Ishikawa (cell line): Measurements from ENCODE around the gene TLCD1.

Experiments
- CEBPB ChIP-seq: IDR thresholded peaks from 2 replicates; pipeline ENCODE4 v1.6.1; 2012
- CREB1 ChIP-seq: IDR thresholded peaks from 2 replicates; pipeline ENCODE4 v1.6.1; 2012; ENCODE audit warnings: low read depth
- EGR1 ChIP-seq: IDR thresholded peaks from 2 replicates; pipeline ENCODE4 v1.6.1; 2012
- EP300 ChIP-seq: IDR thresholded peaks from 2 replicates; pipeline ENCODE4 v1.6.1; 2012; ENCODE audit warnings: borderline replicate concordance
- FOXM1 ChIP-seq: IDR thresholded peaks from 2 replicates; pipeline ENCODE4 v1.6.1; 2012; ENCODE audit warnings: low read depth, borderline replicate concordance
- NFIC ChIP-seq: IDR thresholded peaks from 2 replicates; pipeline ENCODE4 v1.6.1; 2012
- RAD21 ChIP-seq: IDR thresholded peaks from 2 replicates; pipeline ENCODE4 v1.6.1; 2012; ENCODE audit warnings: low read depth
- REST ChIP-seq: IDR thresholded peaks from 2 replicates; pipeline ENCODE4 v1.6.1; 2012; ENCODE audit warnings: low read depth, mild to moderate bottlenecking
- TAF1 ChIP-seq: IDR thresholded peaks from 2 replicates; pipeline ENCODE4 v1.6.1; 2012; ENCODE audit warnings: low read depth, mild to moderate bottlenecking
- TCF12 ChIP-seq: IDR thresholded peaks from 2 replicates; pipeline ENCODE4 v1.6.1; 2012; ENCODE audit warnings: low read depth
- TEAD4 ChIP-seq: IDR thresholded peaks from 2 replicates; pipeline ENCODE4 v1.6.1; 2012
- USF1 ChIP-seq: IDR thresholded peaks from 2 replicates; pipeline ENCODE4 v1.6.1; 2012
- YY1 ChIP-seq: IDR thresholded peaks from 2 replicates; pipeline ENCODE4 v1.6.1; 2012; ENCODE audit warnings: low read depth
- ZBTB7A ChIP-seq: IDR thresholded peaks from 2 replicates; pipeline ENCODE4 v1.6.1; 2012; ENCODE audit warnings: low read depth
- TF ChIP-seq, protein P1 (sequence below): IDR thresholded peaks from 2 replicates; pipeline ENCODE4 v1.6.1; 2012

The TLCD1 gene, protein sequence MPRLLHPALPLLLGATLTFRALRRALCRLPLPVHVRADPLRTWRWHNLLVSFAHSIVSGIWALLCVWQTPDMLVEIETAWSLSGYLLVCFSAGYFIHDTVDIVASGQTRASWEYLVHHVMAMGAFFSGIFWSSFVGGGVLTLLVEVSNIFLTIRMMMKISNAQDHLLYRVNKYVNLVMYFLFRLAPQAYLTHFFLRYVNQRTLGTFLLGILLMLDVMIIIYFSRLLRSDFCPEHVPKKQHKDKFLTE

DNA sequence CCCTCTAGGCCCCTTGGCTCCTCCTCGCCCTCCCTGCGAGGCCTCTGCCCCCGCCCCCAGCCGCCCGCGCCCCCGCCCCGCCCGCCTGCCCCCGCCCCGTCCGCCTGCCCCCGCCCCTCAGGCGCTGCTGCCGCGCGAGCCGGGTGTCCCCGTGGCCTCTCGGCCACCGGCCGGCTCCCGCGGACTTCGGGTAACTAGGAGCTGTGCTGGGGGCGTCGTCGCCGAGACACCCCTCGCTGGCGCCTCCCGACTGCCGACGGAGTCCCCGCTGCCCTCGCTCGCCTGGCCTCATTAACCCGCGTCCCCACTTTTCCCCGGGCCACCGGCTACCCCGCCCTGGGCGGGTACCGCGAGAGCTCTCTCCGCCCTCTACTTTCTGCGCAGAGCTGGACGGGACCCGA is at the start of gene TLCD1:
Gene TLCD1, minus strand, starts transcription at position 8 of the 401 bp plus-strand sequence. CDS start 136 bp downstream, outside the sequence.
- TF ChIP-seq YY1 (no peak), EGR1 (0 out of 2 replicates have a peak, but pooled peaks have one; percentile 62)

DNA sequence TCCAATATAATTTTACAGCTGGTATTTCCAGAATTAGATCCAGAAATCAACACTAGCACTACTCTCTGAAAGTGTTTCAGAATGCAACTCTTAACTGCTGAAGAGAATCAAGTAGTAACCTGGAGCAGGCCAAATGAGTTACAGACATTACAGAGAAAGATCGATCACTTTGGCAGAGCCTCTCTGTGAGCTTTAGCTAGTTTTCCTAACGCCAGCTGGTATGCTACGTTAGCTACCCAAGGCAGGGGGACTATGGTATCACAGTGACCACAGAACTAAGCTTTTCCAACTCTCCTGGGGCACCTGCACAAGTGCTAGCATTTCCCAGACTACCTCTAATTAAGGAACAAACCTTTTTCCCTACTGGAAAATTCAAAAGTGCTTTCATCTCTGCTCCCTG is 48.2 kb upstream of the TLCD1 start:
- TF ChIP-seq RAD21 (no peak), TAF1 (no peak), CEBPB (no peak), ZBTB7A (no peak), NFIC (no peak), CREB1 (no peak), USF1 (no peak), TEAD4 (no peak), FOXM1 (no peak), EGR1 (no peak)

DNA sequence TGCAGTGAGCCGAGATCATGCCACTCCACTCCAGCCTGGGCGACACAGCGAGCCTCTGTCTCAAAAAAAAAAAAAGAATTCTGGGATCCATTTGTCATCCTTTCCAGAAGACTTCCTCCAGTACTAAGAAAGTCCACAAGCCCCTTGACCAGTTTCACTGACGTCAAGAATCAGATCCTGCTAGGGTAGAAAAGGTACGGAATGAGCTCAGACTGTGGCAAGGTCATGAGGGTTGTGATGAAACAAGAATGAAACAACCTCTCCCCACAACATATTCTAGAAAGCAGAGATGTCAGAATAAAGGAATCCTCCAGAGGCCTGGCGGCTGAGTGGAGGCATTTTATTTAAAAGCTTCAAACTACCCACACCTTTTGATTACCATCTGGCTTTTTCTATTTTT is 47.7 kb upstream of the TLCD1 start:
- TF ChIP-seq NFIC = no peak
- TF ChIP-seq YY1 = no peak
- no peak for TF ChIP-seq EP300
- no peak for TF ChIP-seq TAF1
- TF ChIP-seq FOXM1 = no peak
- no peak for TF ChIP-seq ZBTB7A
- TF ChIP-seq REST = no peak
- no peak for TF ChIP-seq TCF12
- TF ChIP-seq TEAD4 = no peak
- TF ChIP-seq CEBPB = no peak
- TF ChIP-seq USF1 = no peak
- TF ChIP-seq, protein P1, sequence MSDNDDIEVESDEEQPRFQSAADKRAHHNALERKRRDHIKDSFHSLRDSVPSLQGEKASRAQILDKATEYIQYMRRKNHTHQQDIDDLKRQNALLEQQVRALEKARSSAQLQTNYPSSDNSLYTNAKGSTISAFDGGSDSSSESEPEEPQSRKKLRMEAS = no peak
- TF ChIP-seq RAD21 = no peak
- TF ChIP-seq CREB1 = no peak

DNA sequence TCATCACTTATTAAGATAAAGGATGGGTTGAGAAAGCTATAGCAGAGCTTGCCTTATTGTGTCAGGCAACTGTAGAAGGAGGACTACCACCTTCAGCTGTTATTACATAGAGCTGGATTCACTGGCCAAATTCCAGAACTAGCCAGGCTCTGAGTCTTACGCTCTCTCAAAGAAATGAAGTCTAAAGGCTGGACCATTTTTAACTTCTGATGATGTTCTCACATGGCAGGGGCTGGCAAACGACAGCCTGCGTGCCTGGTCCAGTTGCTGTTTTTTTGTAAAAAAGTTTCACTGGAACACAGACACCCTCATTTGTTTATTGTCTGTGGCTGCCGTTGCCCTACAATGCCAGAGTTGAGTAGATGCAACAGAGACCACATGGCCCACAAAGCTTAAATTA is 39.0 kb upstream of the TLCD1 start:
- TF ChIP-seq EGR1 (no peak), EP300 (no peak), FOXM1 (no peak), REST (no peak), CEBPB (no peak), ZBTB7A (no peak), USF1 (no peak), YY1 (no peak), TEAD4 (no peak), CREB1 (no peak)

DNA sequence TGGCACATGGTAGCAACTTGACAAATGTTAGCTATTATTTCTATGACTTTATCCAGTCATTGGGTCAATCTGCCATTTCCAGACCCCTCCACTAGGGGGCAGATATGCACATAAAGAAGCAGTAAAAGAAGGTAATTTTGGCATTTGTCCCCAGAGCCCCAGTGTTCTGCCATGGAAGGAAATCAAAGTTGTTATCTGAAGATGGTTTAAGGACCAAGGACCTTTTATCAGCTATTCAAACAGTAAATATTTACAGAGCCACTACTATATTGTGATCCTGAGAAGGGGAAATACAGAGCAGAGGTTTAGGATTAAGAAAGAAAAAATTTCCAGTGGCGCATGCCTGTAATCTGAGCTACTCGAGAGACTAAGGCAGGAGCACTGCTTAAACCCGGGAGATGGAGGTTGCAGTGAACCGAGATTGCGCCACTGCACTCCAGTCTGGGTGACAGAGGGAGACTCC is 37.8 kb upstream of the TLCD1 start:
- TF ChIP-seq FOXM1 = no peak
- TF ChIP-seq RAD21 = peak; percentile 75
- no peak for TF ChIP-seq EP300
- no peak for TF ChIP-seq REST
- TF ChIP-seq, protein P1 = no peak
- TF ChIP-seq TEAD4 = no peak
- TF ChIP-seq TCF12 = no peak
- TF ChIP-seq EGR1 = no peak
- TF ChIP-seq NFIC = peak; percentile 24; the same call in 1 of the 2 replicates
